ENCODE results near the gene TMEM79. TPM values are rescaled to one million over a fixed set of nuclear protein-coding genes. Genes with fewer than 3 reads are reported as not detected.
A peak's percentile ranks its signal among the peaks of the same experiment; 100 is the strongest.

The TMEM79 gene
- 1.5 TPM for total RNA-seq
- long read RNA-seq, partial matches to known transcripts = 1 of 3 reads
- long read RNA-seq, other reads (novel, unspliced or antisense) = 0 of 3 reads

- intact Hi-C loops (cut with micrococcal nuclease) = no loop called here
- H3K4me3 ChIP-seq = peak within 1 kb of the TSS; percentile 82
- H3K9me3 ChIP-seq (replicated peaks) = no peaks in the 10 kb centered on the region
- H3K36me3 ChIP-seq = peaks cover 17% of the 10 kb centered on the region
- DNase-seq = no peak
- H3K27ac ChIP-seq (replicated peaks) = peak within 1 kb of the TSS; percentile 92
- H3K4me1 ChIP-seq = peaks cover 49% of the 10 kb centered on the region
- H3K27me3 ChIP-seq (ENCODE audit: low read depth) = no peaks in the 10 kb centered on the region
- no peak for TF ChIP-seq CTCF (IDR thresholded peaks at IDR 0.05; ENCODE audit: borderline replicate concordance)
Observed at GRCh38 chr1:156284112-156284511, at the start of gene TMEM79. TSS of gene TMEM79 (plus strand) at chr1:156284325. CDS start at chr1:156285227, 902 bp downstream.

DNA sequence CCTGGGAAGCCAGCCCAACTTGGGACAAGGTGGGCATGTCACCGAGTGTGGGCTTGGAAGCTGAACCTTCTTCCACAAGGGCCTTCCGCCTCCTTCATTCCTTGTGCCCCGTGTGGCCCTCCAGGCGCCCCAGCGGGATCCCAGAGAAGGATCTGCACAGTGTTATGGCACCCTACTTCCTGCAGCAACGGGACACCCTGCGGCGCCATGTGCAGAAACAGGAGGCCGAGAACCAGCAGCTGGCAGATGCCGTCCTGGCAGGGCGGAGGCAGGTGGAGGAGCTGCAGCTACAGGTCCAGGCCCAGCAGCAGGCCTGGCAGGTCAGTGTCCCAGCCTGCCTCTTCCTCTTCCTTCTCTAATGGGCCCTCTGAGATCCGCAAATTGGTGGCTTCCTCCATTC is 48.0 kb upstream of the TMEM79 start:
- Histone ChIP-seq H3K27me3 (ENCODE audit: low read depth) (no peaks in the 10 kb centered on the region), H3K4me3 (no peak overlapping the region), H3K4me1 (no peaks in the 10 kb centered on the region), H3K27ac (replicated peaks) (no peak overlapping the region), H3K36me3 (peaks cover 77% of the 10 kb centered on the region), H3K9me3 (replicated peaks) (no peaks in the 10 kb centered on the region)
- intact Hi-C loops (cut with micrococcal nuclease) = no loop called here
- no peak for DNase-seq
- no peak for TF ChIP-seq CTCF (IDR thresholded peaks at IDR 0.05; ENCODE audit: borderline replicate concordance)

DNA sequence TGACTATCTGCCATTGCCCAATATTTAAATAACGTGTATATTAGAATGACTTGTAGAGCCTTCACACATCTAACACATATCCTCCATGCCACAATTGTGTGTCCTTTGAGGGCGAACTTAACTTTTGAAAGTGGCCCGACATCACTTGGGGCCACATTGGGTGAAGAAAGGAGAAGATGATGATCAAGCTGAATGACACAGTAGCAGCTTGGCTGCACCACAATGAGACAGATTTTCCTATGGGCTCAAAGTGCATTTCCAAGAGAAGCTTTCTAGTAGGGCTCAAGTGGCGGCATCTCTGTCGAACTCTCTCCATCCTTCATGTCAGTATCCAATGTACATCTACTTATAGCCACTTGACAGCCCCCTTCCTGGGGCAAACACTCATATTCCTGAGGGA is 45.9 kb upstream of the TMEM79 start:
- intact Hi-C loops (cut with micrococcal nuclease) = no loop called here
- H3K4me1 ChIP-seq = no peaks in the 10 kb centered on the region
- H3K36me3 ChIP-seq = peaks cover 69% of the 10 kb centered on the region
- TF ChIP-seq CTCF (IDR thresholded peaks at IDR 0.05; ENCODE audit: borderline replicate concordance) = no peak
- H3K27me3 ChIP-seq (ENCODE audit: low read depth) = no peaks in the 10 kb centered on the region
- DNase-seq = no peak
- no peaks in the 10 kb centered on the region for H3K9me3 ChIP-seq (replicated peaks)
- no peak overlapping the region for H3K27ac ChIP-seq (replicated peaks)
- no peak overlapping the region for H3K4me3 ChIP-seq

GRCh38 chr1:156241311-156241811 is 42.8 kb upstream of the TMEM79 start:
- Histone ChIP-seq H3K27ac (replicated peaks) (no peak overlapping the region), H3K4me3 (no peak overlapping the region), H3K4me1 (peaks cover 13% of the 10 kb centered on the region), H3K9me3 (replicated peaks) (no peaks in the 10 kb centered on the region), H3K36me3 (peaks cover 44% of the 10 kb centered on the region), H3K27me3 (ENCODE audit: low read depth) (peaks cover 19% of the 10 kb centered on the region)
- intact Hi-C loops (cut with micrococcal nuclease) = no loop called here
- DNase-seq = no peak
- TF ChIP-seq CTCF (IDR thresholded peaks at IDR 0.05; ENCODE audit: borderline replicate concordance) = no peak

DNA sequence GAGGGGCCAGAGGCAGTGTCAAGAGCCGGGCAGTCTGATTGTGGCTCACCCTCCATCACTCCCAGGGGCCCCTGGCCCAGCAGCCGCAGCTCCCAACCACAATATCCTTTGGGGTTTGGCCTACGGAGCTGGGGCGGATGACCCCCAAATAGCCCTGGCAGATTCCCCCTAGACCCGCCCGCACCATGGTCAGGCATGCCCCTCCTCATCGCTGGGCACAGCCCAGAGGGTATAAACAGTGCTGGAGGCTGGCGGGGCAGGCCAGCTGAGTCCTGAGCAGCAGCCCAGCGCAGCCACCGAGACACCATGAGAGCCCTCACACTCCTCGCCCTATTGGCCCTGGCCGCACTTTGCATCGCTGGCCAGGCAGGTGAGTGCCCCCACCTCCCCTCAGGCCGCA is 42.2 kb upstream of the TMEM79 start, which contains the start of gene BGLAP:
Gene BGLAP, plus strand, starts transcription at position 259 of the 400 bp plus-strand sequence. Its CDS starts 48 bp downstream, at position 307.
- TF ChIP-seq CTCF (IDR thresholded peaks at IDR 0.05; ENCODE audit: borderline replicate concordance) = no peak
- H3K9me3 ChIP-seq (replicated peaks) = no peaks in the 10 kb centered on the region
- H3K4me3 ChIP-seq = no peak within 1 kb of the TSS
- DNase-seq = no peak
- peaks cover 38% of the 10 kb centered on the region for H3K36me3 ChIP-seq
- intact Hi-C loops (cut with micrococcal nuclease) = no loop called here
- no peak within 1 kb of the TSS for H3K27ac ChIP-seq (replicated peaks)
- H3K27me3 ChIP-seq (ENCODE audit: low read depth) = peaks cover 21% of the 10 kb centered on the region
- peaks cover 18% of the 10 kb centered on the region for H3K4me1 ChIP-seq

Data from left ventricle myocardium inferior (tissue), 1 donor.